ENCODE data around the gene ERP27.

GRCh38 chr12:14911131-14911530 is 27.2 kb downstream of the ERP27 start:
- no peak for TF ChIP-seq CTCF (IDR thresholded peaks at IDR 0.05)
- TF ChIP-seq POLR2A (IDR thresholded peaks at IDR 0.05) = no peak
- no peak for TF ChIP-seq POLR2AphosphoS5 (IDR thresholded peaks at IDR 0.05)
- no peak for TF ChIP-seq EP300 (IDR thresholded peaks at IDR 0.05)

All from stomach (tissue), 4 donors.